ENCODE data around the gene SLC1A2.
"Not testable (repeated sequence)": the region's sequence is repeated elsewhere in the genome, so short reads cannot be mapped to it uniquely, and the experiment has no call there.

Gene SLC1A2

DNA sequence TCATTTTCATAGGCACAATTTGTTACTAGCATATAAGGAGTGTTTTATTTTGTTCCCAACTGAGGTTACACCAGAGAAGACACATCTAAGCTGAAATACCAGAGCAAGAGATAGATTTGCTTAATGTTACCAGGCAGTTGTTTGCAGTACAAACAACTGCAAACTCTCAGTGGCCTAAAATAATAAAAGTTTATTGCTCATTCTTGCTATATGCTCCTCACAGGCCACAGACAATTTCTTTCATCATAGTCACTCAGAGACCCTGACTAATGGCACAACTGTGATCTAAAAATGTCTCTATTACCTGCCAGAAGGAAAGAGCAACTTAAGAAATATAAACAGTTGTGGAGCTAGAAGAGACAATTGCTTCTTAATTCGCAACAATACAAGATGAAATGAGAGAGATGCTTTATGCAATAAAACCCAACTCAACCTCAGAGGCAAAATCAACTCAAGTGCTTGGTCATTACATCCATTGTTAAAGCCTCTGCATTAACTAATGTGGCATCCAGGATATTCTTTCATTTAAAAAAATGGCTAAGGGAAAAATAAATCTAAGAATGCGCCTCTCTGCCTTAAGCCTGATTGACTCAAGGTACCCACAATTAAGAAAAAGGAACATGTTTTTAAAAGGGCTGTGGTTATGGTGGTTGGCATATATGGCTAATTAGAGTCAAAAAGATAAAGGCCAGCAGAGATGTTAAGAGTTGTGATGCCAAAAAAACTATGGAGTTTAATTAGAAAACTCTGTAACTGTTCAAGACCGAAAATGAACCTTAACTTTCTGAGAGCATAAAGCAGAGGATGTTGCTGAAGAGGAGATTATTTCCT, 176.7 kb downstream of the SLC1A2 start:
- no peak for DNase-seq (ENCODE audit: low spot score)

- no peak for DNase-seq (ENCODE audit: low spot score)
Measured at GRCh38 chr11:35241531-35241930, 177.8 kb downstream of the SLC1A2 start.

DNA sequence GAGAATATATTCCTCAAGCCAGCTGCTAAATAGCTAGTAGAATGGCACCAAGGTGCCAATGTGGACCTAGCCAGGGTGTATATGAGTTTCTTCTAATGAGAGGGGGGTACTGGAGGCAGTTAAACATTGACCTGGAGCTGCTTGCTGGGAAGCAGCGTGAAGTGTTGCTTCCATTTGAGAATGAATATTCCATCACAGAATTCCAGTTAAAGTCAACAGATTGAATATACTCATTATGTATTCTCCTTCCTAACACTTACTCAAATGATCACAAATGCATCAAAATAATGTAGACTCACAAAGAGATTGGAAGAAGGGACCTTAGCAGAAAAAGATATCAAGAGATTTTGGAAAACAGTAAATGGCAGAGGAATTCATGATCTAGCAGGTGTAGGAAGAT, 178.3 kb downstream of the SLC1A2 start:
- DNase-seq (ENCODE audit: low spot score): no peak

- no peak for DNase-seq (ENCODE audit: low spot score)
Measured at GRCh38 chr11:35239471-35240075, 179.8 kb downstream of the SLC1A2 start.

- no peak for DNase-seq (ENCODE audit: low spot score)
Measured at GRCh38 chr11:35238882-35239281, 180.5 kb downstream of the SLC1A2 start.

DNA sequence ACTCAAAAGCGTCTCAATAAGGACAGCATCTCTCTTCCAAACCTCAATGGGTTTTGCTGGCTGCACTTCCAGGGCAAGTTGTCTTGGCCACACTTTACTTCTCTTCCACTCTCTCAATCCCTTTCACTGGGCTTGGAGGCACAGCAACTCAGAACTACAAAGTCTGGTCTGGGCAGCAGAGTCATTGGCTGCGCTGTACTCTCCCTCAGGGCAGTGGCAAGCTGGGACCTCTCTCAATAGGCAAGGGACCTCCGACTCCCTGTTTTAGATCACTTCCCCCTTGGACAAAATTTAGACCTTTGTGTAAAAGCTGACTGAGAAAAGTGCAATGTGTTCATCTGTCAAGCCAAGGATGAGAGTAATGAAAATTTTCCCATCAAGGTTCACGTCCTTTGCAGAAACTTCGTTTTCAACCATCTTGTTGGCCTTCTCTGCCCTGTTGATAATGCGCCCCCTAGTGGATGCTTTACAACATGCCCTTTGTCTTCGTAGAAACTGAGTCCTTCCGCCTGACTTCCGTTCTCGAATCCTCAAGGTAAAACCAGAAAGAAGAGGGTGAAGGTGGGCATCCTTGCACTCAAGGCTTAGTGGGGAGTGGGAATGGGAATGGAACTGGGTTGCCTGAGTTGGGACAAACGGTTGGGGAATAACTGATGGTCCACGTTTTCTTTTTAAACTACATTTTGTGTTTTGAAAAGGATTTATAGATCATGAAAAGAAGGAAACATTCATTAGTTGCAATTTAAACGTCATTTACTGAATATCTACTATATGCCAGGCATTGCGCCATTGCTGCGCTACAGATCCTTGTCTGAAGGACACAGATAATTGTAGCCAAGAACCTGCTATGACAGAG, 181.3 kb downstream of the SLC1A2 start:
- no peak for DNase-seq (ENCODE audit: low spot score)

GRCh38 chr11:35237351-35237750, 182.0 kb downstream of the SLC1A2 start:
- no peak for DNase-seq (ENCODE audit: low spot score)

DNA sequence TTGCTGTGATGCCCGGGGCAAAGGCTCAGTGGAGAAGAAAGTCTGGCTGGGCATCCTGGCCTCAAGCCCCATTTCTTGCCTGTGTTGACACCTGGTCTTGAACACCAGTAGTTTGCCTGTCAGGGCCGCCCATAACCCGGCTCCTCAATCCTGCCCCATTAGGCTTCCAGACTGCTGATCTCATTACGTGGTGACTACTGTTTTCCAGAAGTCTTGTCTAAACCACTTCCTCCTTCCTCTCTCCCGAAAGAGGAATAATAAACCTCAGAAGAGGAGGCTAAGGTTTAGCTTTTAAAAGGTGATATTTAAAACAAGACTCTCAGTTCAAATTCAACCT, 182.7 kb downstream of the SLC1A2 start:
- no peak for DNase-seq (ENCODE audit: low spot score)

DNA sequence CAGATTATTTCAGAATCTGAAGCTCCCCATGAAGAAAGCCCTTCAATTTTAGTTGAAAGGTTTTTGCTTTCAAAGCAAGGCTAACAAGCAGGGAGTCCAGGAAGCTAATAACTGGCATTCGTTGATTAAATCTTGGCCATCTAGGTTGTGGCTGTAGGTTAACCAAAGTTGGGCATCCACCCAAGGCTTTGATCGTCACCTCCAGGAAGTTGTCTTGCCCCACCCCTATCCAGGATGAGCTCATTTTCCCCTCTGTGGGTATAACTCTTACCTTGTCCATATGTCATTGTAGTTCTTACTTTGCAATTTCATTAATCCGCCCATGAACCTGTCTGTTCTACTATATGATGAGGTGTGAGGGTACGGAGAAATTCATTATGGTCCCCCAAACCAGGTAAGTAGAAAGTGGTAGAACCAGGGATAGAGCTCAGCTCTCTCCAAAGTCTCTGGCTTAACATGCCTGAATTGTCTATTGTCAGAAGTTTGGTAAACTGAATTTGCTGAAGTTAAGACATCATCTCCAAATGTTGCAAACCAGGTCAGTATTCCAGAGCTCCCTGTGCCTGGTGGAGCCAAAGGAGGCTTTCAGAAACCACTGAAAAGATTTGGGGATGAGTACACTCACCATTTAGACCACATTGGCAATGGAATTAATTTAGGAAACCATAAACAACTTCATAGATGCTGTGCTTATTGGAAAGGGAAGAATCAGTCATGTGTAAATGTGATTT, 183.3 kb downstream of the SLC1A2 start:
- DNase-seq (ENCODE audit: low spot score): no peak

DNA sequence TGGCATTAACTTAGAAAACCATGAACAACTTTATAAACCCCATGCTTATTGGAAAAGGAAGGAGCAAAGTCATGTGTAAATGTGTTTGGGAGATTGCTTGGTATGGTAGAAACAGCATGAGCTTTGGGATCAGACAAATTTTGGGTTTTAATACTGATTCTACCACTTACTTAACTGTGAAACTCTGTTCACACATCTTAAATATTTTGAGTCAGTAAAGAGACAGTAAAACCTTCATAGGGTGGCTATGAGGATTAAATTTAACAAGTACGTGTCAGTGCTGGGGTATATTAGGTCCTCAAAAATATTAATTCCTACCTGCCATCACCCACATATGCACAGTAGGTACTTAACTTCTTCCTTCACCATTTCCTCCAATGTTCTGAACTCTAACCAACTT, 183.9 kb downstream of the SLC1A2 start:
- no peak for DNase-seq (ENCODE audit: low spot score)

DNA sequence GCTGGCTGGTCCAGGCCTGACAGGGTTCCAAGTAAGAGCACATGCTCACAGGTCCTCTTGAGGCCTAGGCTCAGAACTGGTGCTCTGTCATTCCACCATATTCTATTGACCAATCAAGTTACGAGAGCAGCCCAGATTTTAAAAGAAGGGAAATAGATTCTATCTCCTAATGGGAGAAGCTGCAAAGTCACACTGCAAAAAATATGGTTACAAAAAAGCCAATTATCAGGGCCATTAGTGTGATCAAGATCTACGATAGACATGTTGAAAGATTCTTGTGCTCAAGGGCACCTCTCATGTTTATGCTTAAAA, 184.2 kb downstream of the SLC1A2 start:
- no peak for DNase-seq (ENCODE audit: low spot score)

GRCh38 chr11:35234460-35235156, 184.8 kb downstream of the SLC1A2 start:
- DNase-seq (ENCODE audit: low spot score): no peak

- DNase-seq (ENCODE audit: low spot score): no peak
Measured at GRCh38 chr11:35233518-35233917, 185.8 kb downstream of the SLC1A2 start.

- no peak for DNase-seq (ENCODE audit: low spot score)
Measured at GRCh38 chr11:35232891-35233330, 186.4 kb downstream of the SLC1A2 start.

GRCh38 chr11:35231076-35231860, 188.1 kb downstream of the SLC1A2 start:
- DNase-seq (ENCODE audit: low spot score): no peak

DNA sequence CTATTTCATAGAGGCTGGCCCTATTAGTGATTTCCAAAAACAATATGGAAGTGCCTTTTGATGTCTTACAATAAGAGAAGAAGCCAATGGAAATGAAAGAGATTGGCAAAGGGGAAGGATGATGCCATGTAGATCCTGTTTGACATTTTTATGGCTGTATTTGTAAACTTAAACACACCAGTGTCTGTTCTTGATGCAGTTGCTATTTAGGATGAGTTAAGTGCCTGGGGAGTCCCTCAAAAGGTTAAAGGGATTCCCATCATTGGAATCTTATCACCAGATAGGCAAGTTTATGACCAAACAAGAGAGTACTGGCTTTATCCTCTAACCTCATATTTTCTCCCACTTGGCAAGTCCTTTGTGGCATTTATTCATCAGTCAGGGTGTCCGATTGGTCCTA, 189.0 kb downstream of the SLC1A2 start:
- no peak for DNase-seq (ENCODE audit: low spot score)

GRCh38 chr11:35228328-35228725, 191.0 kb downstream of the SLC1A2 start:
- no peak for DNase-seq (ENCODE audit: low spot score)

GRCh38 chr11:35227576-35228327, 191.6 kb downstream of the SLC1A2 start:
- DNase-seq (ENCODE audit: low spot score): no peak

GRCh38 chr11:35226756-35227155, 192.6 kb downstream of the SLC1A2 start:
- DNase-seq (ENCODE audit: low spot score): not testable (repeated sequence)

GRCh38 chr11:35225946-35226520, 193.3 kb downstream of the SLC1A2 start:
- DNase-seq (ENCODE audit: low spot score): no peak
